ENCODE results near the gene ADAMTS9.
A peak's percentile ranks its signal among the peaks of the same experiment; 100 is the strongest.

ADAMTS9 gene

GRCh38 chr3:64656544-64656943 lies 31.3 kb downstream of the ADAMTS9 start:
- Mint-ChIP-seq H3K27me3 (ENCODE audit: low read depth) (no peaks in the 10 kb centered on the region), H3K36me3 (ENCODE audit: low read depth) (peaks cover 83% of the 10 kb centered on the region), H3K4me3 (no peak overlapping the region)

GRCh38 chr3:64655160-64655559 lies 32.6 kb downstream of the ADAMTS9 start:
- Mint-ChIP-seq H3K9me3 (no peaks in the 10 kb centered on the region), H3K27ac (peak overlapping the region in 1 of 3 experiments; percentile 46), H3K36me3 (ENCODE audit: low read depth) (peaks cover 83% of the 10 kb centered on the region), H3K4me3 (no peak overlapping the region), H3K27me3 (ENCODE audit: low read depth) (no peaks in the 10 kb centered on the region), H3K4me1 (peaks cover 14% of the 10 kb centered on the region)
- TF ChIP-seq, protein P1, sequence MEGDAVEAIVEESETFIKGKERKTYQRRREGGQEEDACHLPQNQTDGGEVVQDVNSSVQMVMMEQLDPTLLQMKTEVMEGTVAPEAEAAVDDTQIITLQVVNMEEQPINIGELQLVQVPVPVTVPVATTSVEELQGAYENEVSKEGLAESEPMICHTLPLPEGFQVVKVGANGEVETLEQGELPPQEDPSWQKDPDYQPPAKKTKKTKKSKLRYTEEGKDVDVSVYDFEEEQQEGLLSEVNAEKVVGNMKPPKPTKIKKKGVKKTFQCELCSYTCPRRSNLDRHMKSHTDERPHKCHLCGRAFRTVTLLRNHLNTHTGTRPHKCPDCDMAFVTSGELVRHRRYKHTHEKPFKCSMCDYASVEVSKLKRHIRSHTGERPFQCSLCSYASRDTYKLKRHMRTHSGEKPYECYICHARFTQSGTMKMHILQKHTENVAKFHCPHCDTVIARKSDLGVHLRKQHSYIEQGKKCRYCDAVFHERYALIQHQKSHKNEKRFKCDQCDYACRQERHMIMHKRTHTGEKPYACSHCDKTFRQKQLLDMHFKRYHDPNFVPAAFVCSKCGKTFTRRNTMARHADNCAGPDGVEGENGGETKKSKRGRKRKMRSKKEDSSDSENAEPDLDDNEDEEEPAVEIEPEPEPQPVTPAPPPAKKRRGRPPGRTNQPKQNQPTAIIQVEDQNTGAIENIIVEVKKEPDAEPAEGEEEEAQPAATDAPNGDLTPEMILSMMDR (IDR thresholded peaks at IDR 0.05; ENCODE audit: unreplicated experiment in 3 of 3): no peak

More at GRCh38 chr3:64656544-64656943, 31.3 kb downstream of the ADAMTS9 start:
- Mint-ChIP-seq H3K27ac (peak overlapping the region in 1 of 3 experiments; percentile 19), H3K9me3 (no peaks in the 10 kb centered on the region), H3K4me1 (no peaks in the 10 kb centered on the region)
- TF ChIP-seq, protein P1 (IDR thresholded peaks at IDR 0.05; ENCODE audit: unreplicated experiment in 3 of 3): no peak

- no peaks in the 10 kb centered on the region for H3K9me3 Mint-ChIP-seq
- H3K27ac Mint-ChIP-seq: peak overlapping the region in 2 of 3 experiments; percentile 28 to 78
- H3K36me3 Mint-ChIP-seq (ENCODE audit: low read depth): peaks cover 86% of the 10 kb centered on the region
- peaks cover 17% of the 10 kb centered on the region for H3K4me1 Mint-ChIP-seq
- no peaks in the 10 kb centered on the region for H3K27me3 Mint-ChIP-seq (ENCODE audit: low read depth)
- no peak overlapping the region for H3K4me3 Mint-ChIP-seq
- TF ChIP-seq, protein P1 (IDR thresholded peaks at IDR 0.05; ENCODE audit: unreplicated experiment in 3 of 3): no peak
Measured at GRCh38 chr3:64654013-64654412, 33.8 kb downstream of the ADAMTS9 start.

DNA sequence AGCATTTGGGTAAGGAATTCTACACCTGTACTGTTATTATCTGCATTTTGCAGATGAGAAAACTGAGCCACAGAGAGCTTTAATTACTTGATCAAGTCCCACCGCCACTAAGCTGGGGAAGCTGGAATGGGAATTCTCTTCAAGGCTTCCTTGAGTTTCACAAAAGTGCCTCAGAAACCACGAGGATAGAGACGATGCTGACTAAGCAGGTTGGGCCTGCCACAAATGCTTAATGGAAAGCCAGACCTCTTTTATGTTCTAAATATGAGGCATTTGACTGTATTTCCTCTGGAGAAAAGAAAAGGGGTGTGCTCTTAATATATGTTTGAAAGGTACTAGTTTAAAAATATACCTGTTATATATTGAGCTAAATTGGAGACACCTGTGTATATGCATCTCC lies 34.7 kb downstream of the ADAMTS9 start:
- peak overlapping the region in 1 of 3 experiments; percentile 32 for H3K27ac Mint-ChIP-seq
- TF ChIP-seq, protein P1 (IDR thresholded peaks at IDR 0.05; ENCODE audit: unreplicated experiment in 3 of 3): no peak
- H3K4me3 Mint-ChIP-seq: no peak overlapping the region
- H3K36me3 Mint-ChIP-seq (ENCODE audit: low read depth): peaks cover 86% of the 10 kb centered on the region
- H3K27me3 Mint-ChIP-seq (ENCODE audit: low read depth): no peaks in the 10 kb centered on the region
- peaks cover 23% of the 10 kb centered on the region for H3K4me1 Mint-ChIP-seq
- no peaks in the 10 kb centered on the region for H3K9me3 Mint-ChIP-seq

DNA sequence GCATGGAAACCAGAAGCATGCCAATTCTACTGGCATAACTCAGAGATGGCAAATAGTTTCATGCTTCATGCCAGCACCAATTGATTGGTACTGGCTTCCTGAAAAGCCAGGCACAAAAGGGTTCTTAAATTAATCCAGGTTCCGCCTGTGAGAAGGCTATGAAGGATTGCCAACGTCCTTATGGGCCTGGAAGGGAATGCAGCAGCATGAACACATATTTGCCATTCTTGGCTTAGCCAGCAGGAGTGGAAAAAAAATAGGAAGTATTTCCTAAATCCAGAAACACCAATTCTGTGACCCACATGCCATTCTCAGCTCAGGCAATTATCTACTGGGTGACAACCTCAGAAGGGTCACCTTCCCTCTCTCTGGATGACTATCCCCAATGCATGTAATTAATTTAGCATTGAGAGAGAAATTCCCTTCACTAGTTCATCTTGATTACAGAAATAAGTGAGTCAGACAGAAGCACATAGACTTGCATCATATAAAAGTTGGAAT lies 36.0 kb downstream of the ADAMTS9 start:
- TF ChIP-seq, protein P1 (IDR thresholded peaks at IDR 0.05; ENCODE audit: unreplicated experiment in 3 of 3): no peak
- no peaks in the 10 kb centered on the region for H3K27me3 Mint-ChIP-seq (ENCODE audit: low read depth)
- H3K4me1 Mint-ChIP-seq: peaks cover 23% of the 10 kb centered on the region
- H3K4me3 Mint-ChIP-seq: no peak overlapping the region
- peak overlapping the region in 1 of 3 experiments; percentile 54 for H3K27ac Mint-ChIP-seq
- H3K9me3 Mint-ChIP-seq: no peaks in the 10 kb centered on the region
- H3K36me3 Mint-ChIP-seq (ENCODE audit: low read depth): peaks cover 89% of the 10 kb centered on the region

- Mint-ChIP-seq H3K4me3 (no peak overlapping the region), H3K9me3 (no peaks in the 10 kb centered on the region), H3K4me1 (peaks cover 23% of the 10 kb centered on the region), H3K36me3 (ENCODE audit: low read depth) (peaks cover 89% of the 10 kb centered on the region), H3K27me3 (ENCODE audit: low read depth) (no peaks in the 10 kb centered on the region), H3K27ac (peak overlapping the region; percentile 34 to 92 (median 54))
- TF ChIP-seq, protein P1 (IDR thresholded peaks at IDR 0.05; ENCODE audit: unreplicated experiment in 3 of 3): peak in 1 of 3 experiments; percentile 26
Measured at GRCh38 chr3:64651303-64651702, 36.5 kb downstream of the ADAMTS9 start.

Measured in nephron (organoid).